Ascending aorta (tissue), 2 donors: ENCODE results near the gene FAM120C. TPM values are rescaled to one million over a fixed set of nuclear protein-coding genes. Genes with fewer than 3 reads are reported as not detected.

ENCODE experiments used
- DNase-seq, 2 donors: peaks; one replicate each; pipeline ENCODE4 v3.0.0-alpha.2; 2019; ENCODE audit warnings: low spot score in 2 of 2
- H3K27ac ChIP-seq, 2 donors: fragments of 200-600 bp; sonication (generic); one replicate each; pipeline ENCODE4 v1.5.1; 2016 to 2017; ENCODE audit warnings: mild to moderate bottlenecking in 1 of 2
- H3K27me3 ChIP-seq: fragments of 200-600 bp; sonication (generic); one replicate; pipeline ENCODE4 v1.5.1; 2017
- H3K36me3 ChIP-seq, 2 donors: fragments of 200-600 bp; sonication (generic); one replicate each; pipeline ENCODE4 v1.5.1; 2016
- H3K4me1 ChIP-seq, 2 donors: fragments of 200-600 bp; sonication (generic); one replicate each; pipeline ENCODE4 v1.5.1; 2016 to 2017; ENCODE audit warnings: mild to moderate bottlenecking in 1 of 2
- H3K4me3 ChIP-seq, 2 donors: fragments of 200-600 bp; sonication (generic); one replicate each; pipeline ENCODE4 v1.5.1; 2016 to 2017; ENCODE audit warnings: mild to moderate bottlenecking in 1 of 2
- H3K9me3 ChIP-seq, 2 donors: fragments of 200-600 bp; sonication (generic); one replicate each; pipeline ENCODE4 v1.5.1; 2016
- CTCF ChIP-seq, 3 experiments: fragments of 200-600 bp in 2 of 3; fragments of 450-650 bp in 1 of 3; sonication (generic) in 2 of 3; IDR thresholded peaks; one replicate each; pipeline ENCODE4 v1.5.1; 2016 to 2019; ENCODE audit warnings: antibody characterized with exemption in 3 of 3, mild to moderate bottlenecking in 1 of 3, moderate library complexity in 1 of 3
- intact Hi-C: fragments of 100-400 bp; cut with DNase I; formaldehyde crosslinking; loops from one replicate; pipeline ENCODE4 v1.15.1; 2023
- total RNA-seq: library from RNA; depleted of rRNA; stranded (reverse); fragments of >200 nt; gene quantifications from one replicate; pipeline ENCODE4 v1.1.0, GENCODE V29; 2016

The FAM120C gene
- total RNA-seq, 1 donor from 2014 or later = 1.6 TPM

- intact Hi-C loops = no loop called here
- Histone ChIP-seq H3K27me3 (no peaks in the 10 kb centered on the region), H3K9me3 (no peaks in the 10 kb centered on the region), H3K4me1 (no peaks in the 10 kb centered on the region), H3K36me3 (peaks cover 0 to 6% of the 10 kb centered on the region in 2 donors), H3K4me3 (no peak overlapping the region), H3K27ac (no peak overlapping the region)
- no peak for TF ChIP-seq CTCF (IDR thresholded peaks at IDR 0.05)
- no peak for DNase-seq
Observed at GRCh38 chrX:54089191-54089590, 93.9 kb downstream of the FAM120C start.

GRCh38 chrX:54087661-54088060, 95.4 kb downstream of the FAM120C start:
- H3K36me3 ChIP-seq = peaks cover 2 to 6% of the 10 kb centered on the region in 2 donors
- TF ChIP-seq CTCF (IDR thresholded peaks at IDR 0.05) = no peak
- intact Hi-C loops = no loop called here
- H3K4me3 ChIP-seq = no peak overlapping the region
- H3K27ac ChIP-seq = no peak overlapping the region
- H3K4me1 ChIP-seq = no peaks in the 10 kb centered on the region
- H3K27me3 ChIP-seq = no peaks in the 10 kb centered on the region
- DNase-seq = no peak
- H3K9me3 ChIP-seq = no peaks in the 10 kb centered on the region

- intact Hi-C loops = no loop called here
- DNase-seq = no peak
- H3K36me3 ChIP-seq = peaks cover 2 to 6% of the 10 kb centered on the region in 2 donors
- no peak for TF ChIP-seq CTCF (IDR thresholded peaks at IDR 0.05)
- no peak overlapping the region for H3K4me3 ChIP-seq
- H3K9me3 ChIP-seq = no peaks in the 10 kb centered on the region
- no peaks in the 10 kb centered on the region for H3K4me1 ChIP-seq
- no peaks in the 10 kb centered on the region for H3K27me3 ChIP-seq
- no peak overlapping the region for H3K27ac ChIP-seq
Observed at GRCh38 chrX:54085666-54086065, 97.4 kb downstream of the FAM120C start.

GRCh38 chrX:54076903-54077302, 106.2 kb downstream of the FAM120C start:
- H3K4me1 ChIP-seq = no peaks in the 10 kb centered on the region
- DNase-seq = no peak
- H3K36me3 ChIP-seq = peaks cover 0 to 7% of the 10 kb centered on the region in 2 donors
- intact Hi-C loops = no loop called here
- no peaks in the 10 kb centered on the region for H3K27me3 ChIP-seq
- H3K4me3 ChIP-seq = no peak overlapping the region
- H3K9me3 ChIP-seq = no peaks in the 10 kb centered on the region
- TF ChIP-seq CTCF (IDR thresholded peaks at IDR 0.05) = no peak
- no peak overlapping the region for H3K27ac ChIP-seq

GRCh38 chrX:54074826-54075225, 108.2 kb downstream of the FAM120C start:
- no peaks in the 10 kb centered on the region for H3K9me3 ChIP-seq
- no peak for TF ChIP-seq CTCF (IDR thresholded peaks at IDR 0.05)
- no peak overlapping the region for H3K27ac ChIP-seq
- no peak overlapping the region for H3K4me3 ChIP-seq
- no peak for DNase-seq
- intact Hi-C loops = no loop called here
- H3K4me1 ChIP-seq = no peaks in the 10 kb centered on the region
- H3K27me3 ChIP-seq = no peaks in the 10 kb centered on the region
- H3K36me3 ChIP-seq = peaks cover 0 to 4% of the 10 kb centered on the region in 2 donors

- Histone ChIP-seq H3K27ac (no peak overlapping the region), H3K4me1 (no peaks in the 10 kb centered on the region), H3K4me3 (no peak overlapping the region), H3K36me3 (no peaks in the 10 kb centered on the region), H3K27me3 (no peaks in the 10 kb centered on the region), H3K9me3 (no peaks in the 10 kb centered on the region)
- TF ChIP-seq CTCF (IDR thresholded peaks at IDR 0.05) = no peak
- intact Hi-C loops = no loop called here
- no peak for DNase-seq
Observed at GRCh38 chrX:54067766-54068165, 115.3 kb downstream of the FAM120C start.
